DND-41 (cell line): Measurements from ENCODE around the gene KSR2.

Experiments used
- ATAC-seq: fragments of 200-7000 bp; cut with Tn5 transposase; 3 replicates; pipeline ENCODE4 v1.9.1; 2021; ENCODE audit warnings: low read depth; ENCODE audit not compliant: insufficient read depth
- DNase-seq: peaks from one replicate; pipeline ENCODE4 v3.0.0-alpha.2; 2020
- H2AFZ ChIP-seq: 2 replicates; pipeline ENCODE4 v1.6.0; 2012; ENCODE audit warnings: low read depth, low read length
- H3K27ac ChIP-seq: 2 replicates; pipeline ENCODE4 v1.5.1; 2012; ENCODE audit warnings: low read length, inconsistent platforms
- H3K27me3 ChIP-seq: fragments of 200-600 bp; sonication (generic); 2 replicates; pipeline ENCODE4 v1.6.0; 2012; ENCODE audit warnings: low read length, mild to moderate bottlenecking, inconsistent platforms; ENCODE audit not compliant: insufficient read depth, poor library complexity
- H3K36me3 ChIP-seq: 2 replicates; pipeline ENCODE4 v1.5.1; 2012; ENCODE audit warnings: low read length, inconsistent platforms; ENCODE audit not compliant: insufficient read depth
- H3K4me1 ChIP-seq: 2 replicates; pipeline ENCODE4 v1.5.1; 2012; ENCODE audit warnings: mild to moderate bottlenecking, low read length; ENCODE audit not compliant: insufficient read depth
- H3K4me2 ChIP-seq: 2 replicates; pipeline ENCODE4 v1.6.0; 2012; ENCODE audit warnings: mild to moderate bottlenecking, moderate library complexity, low read length, inconsistent platforms; ENCODE audit not compliant: insufficient read depth
- H3K4me3 ChIP-seq, 2 experiments: fragments of 200-600 bp in 1 of 2; shearing (Covaris generic) in 1 of 2; 2 replicates each; pipeline ENCODE4 v1.5.1; 2012 to 2016; ENCODE audit warnings: inconsistent platforms in 2 of 2, low read length in 2 of 2, mild to moderate bottlenecking in 2 of 2, low read depth in 1 of 2, moderate library complexity in 1 of 2
- H3K79me2 ChIP-seq: 2 replicates; pipeline ENCODE4 v1.6.0; 2012; ENCODE audit warnings: low read length, inconsistent platforms; ENCODE audit not compliant: insufficient read depth
- H3K9ac ChIP-seq: 2 replicates; pipeline ENCODE4 v1.6.0; 2012; ENCODE audit warnings: low read depth, mild to moderate bottlenecking, inconsistent platforms, low read length, moderate library complexity
- H3K9me3 ChIP-seq: 2 replicates; pipeline ENCODE4 v1.5.1; 2012; ENCODE audit warnings: low read length, moderate library complexity, mild to moderate bottlenecking, inconsistent platforms; ENCODE audit not compliant: insufficient read depth, severe bottlenecking
- H4K20me1 ChIP-seq: 2 replicates; pipeline ENCODE4 v1.6.0; 2012; ENCODE audit warnings: low read length; ENCODE audit not compliant: insufficient read depth
- CTCF ChIP-seq: IDR thresholded peaks from 2 replicates; pipeline ENCODE4 v1.5.1; 2012; ENCODE audit warnings: borderline replicate concordance, low read length, moderate library complexity, mild to moderate bottlenecking; ENCODE audit not compliant: poor library complexity, severe bottlenecking; ENCODE audit errors: extremely low read depth
- EZH2 ChIP-seq: IDR thresholded peaks from 3 replicates; pipeline ENCODE4 v1.6.1; 2012; ENCODE audit warnings: borderline replicate concordance, low read depth, mild to moderate bottlenecking, moderate library complexity, low read length, inconsistent platforms; ENCODE audit not compliant: severe bottlenecking

Gene KSR2

GRCh38 chr12:117664169-117664568, 304.6 kb downstream of the KSR2 start:
- Histone ChIP-seq H3K27me3 (peaks cover 6% of the 10 kb centered on the region), H4K20me1 (no peaks in the 10 kb centered on the region), H3K9ac (no peak overlapping the region), H2AFZ (no peak overlapping the region), H3K27ac (no peak overlapping the region), H3K36me3 (no peaks in the 10 kb centered on the region), H3K4me3 (no peak overlapping the region), H3K4me1 (no peaks in the 10 kb centered on the region), H3K9me3 (no peaks in the 10 kb centered on the region), H3K4me2 (no peak overlapping the region), H3K79me2 (no peaks in the 10 kb centered on the region)
- DNase-seq (no peak), ATAC-seq (no peak)
- no peak for TF ChIP-seq EZH2
- TF ChIP-seq CTCF, result no peak

GRCh38 chr12:117662620-117663395, 306.0 kb downstream of the KSR2 start:
- H3K9me3 ChIP-seq, result no peaks in the 10 kb centered on the region
- DNase-seq (no peak), ATAC-seq (no peak)
- H3K27ac ChIP-seq, result no peak overlapping the region
- no peaks in the 10 kb centered on the region for H3K79me2 ChIP-seq
- H3K36me3 ChIP-seq, result no peaks in the 10 kb centered on the region
- peaks cover 3% of the 10 kb centered on the region for H3K27me3 ChIP-seq
- no peak overlapping the region for H3K4me3 ChIP-seq
- no peak overlapping the region for H3K4me2 ChIP-seq
- no peaks in the 10 kb centered on the region for H3K4me1 ChIP-seq
- no peaks in the 10 kb centered on the region for H4K20me1 ChIP-seq
- no peak overlapping the region for H2AFZ ChIP-seq
- no peak overlapping the region for H3K9ac ChIP-seq
- no peak for TF ChIP-seq EZH2
- TF ChIP-seq CTCF, result no peak

GRCh38 chr12:117662220-117662619, 306.6 kb downstream of the KSR2 start:
- DNase-seq, result no peak
- Histone ChIP-seq H3K9me3 (no peaks in the 10 kb centered on the region), H3K27me3 (peaks cover 3% of the 10 kb centered on the region), H3K9ac (no peak overlapping the region), H2AFZ (no peak overlapping the region), H3K27ac (no peak overlapping the region), H3K4me1 (no peaks in the 10 kb centered on the region), H4K20me1 (no peaks in the 10 kb centered on the region), H3K36me3 (no peaks in the 10 kb centered on the region), H3K79me2 (no peaks in the 10 kb centered on the region), H3K4me2 (no peak overlapping the region), H3K4me3 (no peak overlapping the region)
- no peak for ATAC-seq
- no peak for TF ChIP-seq CTCF
- TF ChIP-seq EZH2, result no peak

- Histone ChIP-seq H3K4me2 (no peak overlapping the region), H2AFZ (no peak overlapping the region), H3K27me3 (peaks cover 3% of the 10 kb centered on the region), H3K79me2 (no peaks in the 10 kb centered on the region), H3K9ac (no peak overlapping the region), H3K36me3 (no peaks in the 10 kb centered on the region), H3K27ac (no peak overlapping the region), H3K9me3 (no peaks in the 10 kb centered on the region), H4K20me1 (no peaks in the 10 kb centered on the region), H3K4me1 (no peaks in the 10 kb centered on the region), H3K4me3 (no peak overlapping the region)
- DNase-seq, result no peak
- no peak for TF ChIP-seq CTCF
- TF ChIP-seq EZH2, result no peak
- no peak for ATAC-seq
Observed at GRCh38 chr12:117661471-117661870, 307.3 kb downstream of the KSR2 start.
